ENCODE results near the gene MEG3. TPM values are rescaled to one million over a fixed set of nuclear protein-coding genes. Genes with fewer than 3 reads are reported as not detected.

Gene MEG3
- total and polyA plus RNA-seq, 2 experiments from 2014 or later = not detected

GRCh38 chr14:100836941-100837804, 11.3 kb downstream of the MEG3 start:
- H3K27me3 ChIP-seq (ENCODE audit: insufficient read depth) = no peaks in the 10 kb centered on the region
- H3K4me3 ChIP-seq = no peak overlapping the region
- H3K4me1 ChIP-seq (ENCODE audit: insufficient read depth) = peaks cover 28% of the 10 kb centered on the region
- no peak for ATAC-seq
- no peak overlapping the region for H3K4me3 Mint-ChIP-seq
- TF ChIP-seq POLR2AphosphoS5 (IDR thresholded peaks at IDR 0.05; ENCODE audit: low read depth) (no peak), EZH2phosphoT487 (IDR thresholded peaks at IDR 0.05; ENCODE audit: unreplicated experiment) (no peak), STAT1 (IDR thresholded peaks at IDR 0.05; ENCODE audit: unreplicated experiment) (no peak), ZNF114 (CRISPR knock-in tag; IDR thresholded peaks at IDR 0.05) (no peak), ETS1 (IDR thresholded peaks at IDR 0.05) (no peak), REST (IDR thresholded peaks at IDR 0.05; ENCODE audit: unreplicated experiment) (no peak), ZNF462 (CRISPR knock-in tag; IDR thresholded peaks at IDR 0.05) (no peak), ZNF331 (CRISPR knock-in tag; IDR thresholded peaks at IDR 0.05; ENCODE audit: low read depth) (no peak), EZH2 (IDR thresholded peaks at IDR 0.05; ENCODE audit: low read depth, unreplicated experiment) (no peak), NANOG (IDR thresholded peaks at IDR 0.05; ENCODE audit: borderline replicate concordance) (no peak), CREB1 (CRISPR knock-in tag; IDR thresholded peaks at IDR 0.05; ENCODE audit: low read depth) (no peak)
- H3K36me3 ChIP-seq (ENCODE audit: insufficient read depth) = no peaks in the 10 kb centered on the region
- H3K9me2 ChIP-seq (ENCODE audit: insufficient read depth) = no peaks in the 10 kb centered on the region; the same call in 1 of the 2 replicates
- no peak overlapping the region for H3K27ac ChIP-seq (ENCODE audit: low read depth)
- no peaks in the 10 kb centered on the region for H3K79me2 ChIP-seq (replicated peaks; ENCODE audit: insufficient read depth)
- H3F3A ChIP-seq (replicated peaks; ENCODE audit: low read depth) = no peaks in the 10 kb centered on the region
- H3K27me3 Mint-ChIP-seq (ENCODE audit: insufficient read depth, low read depth, poor library complexity) = peaks cover 29% of the 10 kb centered on the region
- peaks cover 47% of the 10 kb centered on the region for H3K4me1 Mint-ChIP-seq
- no peak for DNase-seq (ENCODE audit: low spot score)
- H2AFZ ChIP-seq = no peak overlapping the region
- no peaks in the 10 kb centered on the region for H4K20me1 ChIP-seq (replicated peaks; ENCODE audit: insufficient read depth)
- H3K9me3 Mint-ChIP-seq = no peaks in the 10 kb centered on the region
- no peak overlapping the region for H3K4me2 ChIP-seq
- no peaks in the 10 kb centered on the region; the same call in 2 of the 3 replicates for H3K36me3 Mint-ChIP-seq (ENCODE audit: low read depth)
- no peak overlapping the region for H3K27ac Mint-ChIP-seq

Data from GM23338 (cell line).